ENCODE data around the gene GOLGA1.
"Not testable (repeated sequence)": the region's sequence is repeated elsewhere in the genome, so short reads cannot be mapped to it uniquely, and the experiment has no call there.

GRCh38 chr9:124920394-124920793 is 20.5 kb downstream of the GOLGA1 start:
- TF ChIP-seq CTCF (IDR thresholded peaks at IDR 0.05; ENCODE audit: low read length); EZH2 (optimal IDR thresholded peaks at IDR 0.05; ENCODE audit: low read depth, low read length): not testable (repeated sequence)
